H9 (cell line): ENCODE results near the gene CTLA4. TPM values are rescaled to one million over a fixed set of nuclear protein-coding genes. Genes with fewer than 3 reads are reported as not detected.

ENCODE experiments used
- DNase-seq: peaks from one replicate; pipeline ENCODE4 v3.0.0-alpha.2; 2017
- H2AFZ ChIP-seq: one replicate; pipeline ENCODE4 v1.6.1; 2013; ENCODE audit warnings: mild to moderate bottlenecking, low read length, control low read depth, moderate library complexity
- H2AK5ac ChIP-seq: 2 replicates; pipeline ENCODE4 v1.6.1; 2013; ENCODE audit warnings: low read length, control low read depth, mixed read lengths; ENCODE audit not compliant: insufficient read length
- H2BK120ac ChIP-seq: one replicate; pipeline ENCODE4 v1.6.1; 2013; ENCODE audit warnings: low read depth, mild to moderate bottlenecking, low read length, control low read depth, inconsistent platforms; ENCODE audit not compliant: poor library complexity, severe bottlenecking
- H2BK12ac ChIP-seq: 2 replicates; pipeline ENCODE4 v1.6.1; 2013; ENCODE audit warnings: low read length, control low read depth, mixed read lengths, low read depth; ENCODE audit not compliant: insufficient read length
- H2BK15ac ChIP-seq: 2 replicates; pipeline ENCODE4 v1.6.1; 2013; ENCODE audit warnings: low read depth, low read length, control low read depth
- H2BK20ac ChIP-seq: one replicate; pipeline ENCODE4 v1.6.1; 2013; ENCODE audit warnings: low read depth, mild to moderate bottlenecking, low read length, control low read depth, inconsistent platforms; ENCODE audit not compliant: poor library complexity, severe bottlenecking
- H2BK5ac ChIP-seq: 2 replicates; pipeline ENCODE4 v1.6.1; 2013; ENCODE audit warnings: low read length, control low read depth, mixed read lengths; ENCODE audit not compliant: insufficient read length
- H3K14ac ChIP-seq: 2 replicates; pipeline ENCODE4 v1.6.1; 2013; ENCODE audit warnings: low read length, control low read depth; ENCODE audit not compliant: insufficient read depth
- H3K18ac ChIP-seq: 2 replicates; pipeline ENCODE4 v1.6.1; 2013; ENCODE audit warnings: low read depth, mild to moderate bottlenecking, mixed read lengths, low read length, control low read depth; ENCODE audit not compliant: insufficient read length
- H3K23ac ChIP-seq: 2 replicates; pipeline ENCODE4 v1.6.1; 2013; ENCODE audit warnings: low read length, control low read depth, mixed read lengths, low read depth; ENCODE audit not compliant: insufficient read length
- H3K23me2 ChIP-seq: 2 replicates; pipeline ENCODE4 v1.6.1; 2013; ENCODE audit warnings: low read depth, mild to moderate bottlenecking, mixed read lengths, low read length, control low read depth; ENCODE audit not compliant: insufficient read length, poor library complexity, severe bottlenecking
- H3K27ac ChIP-seq: 2 replicates; pipeline ENCODE4 v1.5.1; 2013; ENCODE audit warnings: low read length, control low read depth, mixed read lengths, low read depth; ENCODE audit not compliant: insufficient read length
- H3K27me3 ChIP-seq: 2 replicates; pipeline ENCODE4 v1.6.1; 2013; ENCODE audit warnings: low read length, control low read depth, inconsistent platforms; ENCODE audit not compliant: insufficient read depth
- H3K4ac ChIP-seq: 2 replicates; pipeline ENCODE4 v1.6.1; 2013; ENCODE audit warnings: low read depth, mild to moderate bottlenecking, control low read depth, inconsistent platforms, low read length, moderate library complexity
- H3K4me1 ChIP-seq: 2 replicates; pipeline ENCODE4 v1.6.1; 2013; ENCODE audit warnings: low read length, control low read depth, inconsistent platforms; ENCODE audit not compliant: insufficient read depth
- H3K4me2 ChIP-seq: 2 replicates; pipeline ENCODE4 v1.6.1; 2013; ENCODE audit warnings: low read length, control low read depth, mixed read lengths; ENCODE audit not compliant: insufficient read length, insufficient read depth
- H3K56ac ChIP-seq: 2 replicates; pipeline ENCODE4 v1.6.1; 2013; ENCODE audit warnings: low read depth, mild to moderate bottlenecking, mixed read lengths, low read length, control low read depth; ENCODE audit not compliant: insufficient read length
- H3K79me1 ChIP-seq: 2 replicates; pipeline ENCODE4 v1.6.1; 2013; ENCODE audit warnings: low read depth, mild to moderate bottlenecking, moderate library complexity, low read length, control low read depth, inconsistent platforms; ENCODE audit not compliant: insufficient read depth, poor library complexity, severe bottlenecking
- H3K79me2 ChIP-seq: 2 replicates; pipeline ENCODE4 v1.6.1; 2013; ENCODE audit warnings: low read length, control low read depth, inconsistent platforms; ENCODE audit not compliant: insufficient read depth
- H3K9ac ChIP-seq: 2 replicates; pipeline ENCODE4 v1.6.1; 2013; ENCODE audit warnings: low read length, control low read depth, mixed read lengths; ENCODE audit not compliant: insufficient read length; ENCODE audit errors: extremely low read depth
- H3K9me3 ChIP-seq: one replicate; pipeline ENCODE4 v1.6.1; 2013; ENCODE audit warnings: low read depth, low read length, inconsistent platforms; ENCODE audit not compliant: control insufficient read depth
- H3T11ph ChIP-seq: one replicate; pipeline ENCODE4 v1.6.1; 2013; ENCODE audit warnings: mild to moderate bottlenecking, low read length, control low read depth, inconsistent platforms
- H4K20me1 ChIP-seq: one replicate; pipeline ENCODE4 v1.6.1; 2013; ENCODE audit not compliant: control insufficient read depth, insufficient read length, insufficient read depth
- H4K5ac ChIP-seq: 2 replicates; pipeline ENCODE4 v1.6.1; 2013; ENCODE audit warnings: low read depth, mild to moderate bottlenecking, mixed read lengths, low read length, control low read depth; ENCODE audit not compliant: insufficient read length
- H4K8ac ChIP-seq: replicated peaks from 2 replicates; pipeline ENCODE4 v1.6.1; 2013; ENCODE audit warnings: low read length, control low read depth, mixed read lengths, low read depth; ENCODE audit not compliant: insufficient read length
- H4K91ac ChIP-seq: 2 replicates; pipeline ENCODE4 v1.6.1; 2013; ENCODE audit warnings: low read depth, mild to moderate bottlenecking, moderate library complexity, mixed read lengths, low read length, control low read depth; ENCODE audit not compliant: insufficient read length
- H3K27ac Mint-ChIP-seq, 3 experiments: 2 replicates in 2 of 3; 3 replicates in 1 of 3; pipeline ENCODE4 v1.8.0; 2020 to 2021; ENCODE audit warnings: mixed read lengths in 3 of 3, mild to moderate bottlenecking in 1 of 3, moderate library complexity in 1 of 3
- H3K27me3 Mint-ChIP-seq: 2 replicates; pipeline ENCODE4 v1.8.0; 2021; ENCODE audit warnings: low read depth, mild to moderate bottlenecking, moderate library complexity, mixed read lengths
- H3K36me3 Mint-ChIP-seq, 3 experiments: 2 replicates in 2 of 3; 3 replicates in 1 of 3; pipeline ENCODE4 v1.8.0; 2020 to 2021; ENCODE audit warnings: low read depth in 3 of 3, mixed read lengths in 3 of 3; ENCODE audit not compliant: insufficient read depth in 1 of 3
- H3K4me1 Mint-ChIP-seq, 2 experiments: 2 replicates each; pipeline ENCODE4 v1.8.0; 2020; ENCODE audit warnings: mixed read lengths in 2 of 2
- H3K4me3 Mint-ChIP-seq, 2 experiments: 2 replicates in 1 of 2; 3 replicates in 1 of 2; pipeline ENCODE4 v1.8.0; 2020 to 2021; ENCODE audit warnings: mild to moderate bottlenecking in 2 of 2, mixed read lengths in 2 of 2, moderate library complexity in 1 of 2
- H3K9me3 Mint-ChIP-seq, 2 experiments: 2 replicates in 1 of 2; 3 replicates in 1 of 2; pipeline ENCODE4 v1.8.0; 2020; ENCODE audit warnings: mild to moderate bottlenecking in 2 of 2, mixed read lengths in 2 of 2, moderate library complexity in 1 of 2
- WGBS: extraction: QIAGEN DNeasy Blood & Tissue Kit; methylation state at CpG from one replicate; pipeline ENCODE4 v1.1.7; 2013; ENCODE audit warnings: missing lambda C conversion rate, low lambda C conversion rate, mixed read lengths; ENCODE audit not compliant: insufficient read length; ENCODE audit errors: extremely low coverage; 5-methylcytosine and 5-hydroxymethylcytosine counted together
- long read RNA-seq: library from polyadenylated mRNA; unstranded; transcript quantifications from one replicate; pipeline ENCODE4 v2.0.0, GENCODE V29; 2020
- total RNA-seq: library from RNA; stranded (reverse); gene quantifications from 2 replicates; pipeline ENCODE4 v1.2.1, GENCODE V29; 2021
- TF ChIP-seq, protein P1 (sequence below): fragments of 200-600 bp; sonication (generic); conservative IDR thresholded peaks from 3 replicates; pipeline ENCODE4 v1.8.0; 2021; ENCODE audit warnings: antibody characterized with exemption, mild to moderate bottlenecking

Gene CTLA4
- total RNA-seq = not detected in 2 replicates
- long read RNA-seq = 0 reads

DNA sequence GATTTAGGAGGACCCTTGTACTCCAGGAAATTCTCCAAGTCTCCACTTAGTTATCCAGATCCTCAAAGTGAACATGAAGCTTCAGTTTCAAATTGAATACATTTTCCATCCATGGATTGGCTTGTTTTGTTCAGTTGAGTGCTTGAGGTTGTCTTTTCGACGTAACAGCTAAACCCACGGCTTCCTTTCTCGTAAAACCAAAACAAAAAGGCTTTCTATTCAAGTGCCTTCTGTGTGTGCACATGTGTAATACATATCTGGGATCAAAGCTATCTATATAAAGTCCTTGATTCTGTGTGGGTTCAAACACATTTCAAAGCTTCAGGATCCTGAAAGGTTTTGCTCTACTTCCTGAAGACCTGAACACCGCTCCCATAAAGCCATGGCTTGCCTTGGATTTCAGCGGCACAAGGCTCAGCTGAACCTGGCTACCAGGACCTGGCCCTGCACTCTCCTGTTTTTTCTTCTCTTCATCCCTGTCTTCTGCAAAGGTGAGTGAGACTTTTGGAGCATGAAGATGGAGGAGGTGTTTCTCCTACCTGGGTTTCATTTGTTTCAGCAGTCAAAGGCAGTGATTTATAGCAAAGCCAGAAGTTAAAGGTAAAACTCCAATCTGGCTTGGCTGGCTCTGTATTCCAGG lies at the start of gene CTLA4:
Gene CTLA4, plus strand, starts transcription at position 211 of the 640 bp plus-strand sequence. Its CDS starts 172 bp downstream, at position 383.
- Histone ChIP-seq H3K79me2 (no peaks in the 10 kb centered on the region), H3K9ac (no peak within 1 kb of the TSS), H2BK20ac (no peak within 1 kb of the TSS), H3K23me2 (no peaks in the 10 kb centered on the region), H3K9me3 (no peaks in the 10 kb centered on the region), H2BK120ac (no peak within 1 kb of the TSS), H3K4me1 (no peaks in the 10 kb centered on the region), H3K18ac (no peak within 1 kb of the TSS), H2AFZ (no peak within 1 kb of the TSS), H3K14ac (no peak within 1 kb of the TSS; the same call in 1 of the 2 replicates), H4K20me1 (no peaks in the 10 kb centered on the region), H3K27ac (no peak within 1 kb of the TSS), H2AK5ac (no peak within 1 kb of the TSS), H3K23ac (no peak within 1 kb of the TSS), H2BK12ac (no peak within 1 kb of the TSS), H3T11ph (no peak within 1 kb of the TSS), H2BK15ac (no peak within 1 kb of the TSS), H3K4me2 (no peak within 1 kb of the TSS), H3K56ac (no peak within 1 kb of the TSS), H4K91ac (no peak within 1 kb of the TSS), H3K4ac (no peak within 1 kb of the TSS), H2BK5ac (no peak within 1 kb of the TSS), H3K79me1 (no peaks in the 10 kb centered on the region), H3K27me3 (no peaks in the 10 kb centered on the region), H4K5ac (no peak within 1 kb of the TSS), H4K8ac (no peak within 1 kb of the TSS)
- DNase-seq = no peak
- WGBS = no CpG with 5 or more reads among the region's 6 CpGs
- no peak within 1 kb of the TSS for H3K4me3 Mint-ChIP-seq
- H3K36me3 Mint-ChIP-seq = no peaks in the 10 kb centered on the region
- H3K9me3 Mint-ChIP-seq = no peaks in the 10 kb centered on the region; a peak in 1 of 5 replicates
- peaks cover 4% of the 10 kb centered on the region for H3K27me3 Mint-ChIP-seq
- H3K27ac Mint-ChIP-seq = no peak within 1 kb of the TSS
- TF ChIP-seq, protein P1, sequence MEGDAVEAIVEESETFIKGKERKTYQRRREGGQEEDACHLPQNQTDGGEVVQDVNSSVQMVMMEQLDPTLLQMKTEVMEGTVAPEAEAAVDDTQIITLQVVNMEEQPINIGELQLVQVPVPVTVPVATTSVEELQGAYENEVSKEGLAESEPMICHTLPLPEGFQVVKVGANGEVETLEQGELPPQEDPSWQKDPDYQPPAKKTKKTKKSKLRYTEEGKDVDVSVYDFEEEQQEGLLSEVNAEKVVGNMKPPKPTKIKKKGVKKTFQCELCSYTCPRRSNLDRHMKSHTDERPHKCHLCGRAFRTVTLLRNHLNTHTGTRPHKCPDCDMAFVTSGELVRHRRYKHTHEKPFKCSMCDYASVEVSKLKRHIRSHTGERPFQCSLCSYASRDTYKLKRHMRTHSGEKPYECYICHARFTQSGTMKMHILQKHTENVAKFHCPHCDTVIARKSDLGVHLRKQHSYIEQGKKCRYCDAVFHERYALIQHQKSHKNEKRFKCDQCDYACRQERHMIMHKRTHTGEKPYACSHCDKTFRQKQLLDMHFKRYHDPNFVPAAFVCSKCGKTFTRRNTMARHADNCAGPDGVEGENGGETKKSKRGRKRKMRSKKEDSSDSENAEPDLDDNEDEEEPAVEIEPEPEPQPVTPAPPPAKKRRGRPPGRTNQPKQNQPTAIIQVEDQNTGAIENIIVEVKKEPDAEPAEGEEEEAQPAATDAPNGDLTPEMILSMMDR = no peak
- peaks cover 4 to 5% of the 10 kb centered on the region in 2 experiments; a peak in 2 of 4 replicates for H3K4me1 Mint-ChIP-seq
